Hindlimb muscle (tissue), 1 donor: ENCODE data around the gene PTER. TPM values are rescaled to one million over a fixed set of nuclear protein-coding genes. Genes with fewer than 3 reads are reported as not detected.

Experiments used
- DNase-seq: peaks from one replicate; pipeline ENCODE4 v3.0.0-alpha.2; 2013
- polyA plus RNA-seq: library from polyadenylated mRNA; unstranded; fragments of 120-200 nt; gene quantifications from one replicate; pipeline ENCODE4 v1.2.1, GENCODE V29; 2013; ENCODE audit not compliant: insufficient read length

Gene PTER
- polyA plus RNA-seq, 1 donor: 7.1 TPM

GRCh38 chr10:16470747-16471146 lies 33.9 kb downstream of the PTER start:
- DNase-seq: no peak

DNA sequence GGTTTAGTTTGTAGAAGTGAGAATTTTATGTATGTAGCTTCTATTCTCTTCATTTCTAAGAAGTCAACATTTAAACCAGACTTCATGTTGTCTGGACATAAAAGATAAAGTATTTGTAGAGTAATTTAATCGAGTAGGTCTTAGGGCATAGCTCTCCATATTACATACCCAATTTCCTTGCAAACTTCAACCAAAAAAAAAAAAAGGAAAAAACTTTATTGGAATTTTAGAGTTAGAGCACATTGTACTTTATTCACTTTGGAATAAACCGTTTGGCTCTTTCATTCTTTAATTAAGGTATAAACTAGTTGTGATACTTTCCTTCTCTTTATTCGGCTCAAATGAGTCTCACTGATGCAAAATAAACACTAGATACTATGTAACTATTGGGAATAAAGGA lies 36.0 kb downstream of the PTER start:
- DNase-seq: no peak

GRCh38 chr10:16477757-16478156 lies 40.9 kb downstream of the PTER start:
- no peak for DNase-seq

GRCh38 chr10:16478801-16479200 lies 42.0 kb downstream of the PTER start:
- no peak for DNase-seq

- no peak for DNase-seq
Measured at GRCh38 chr10:16481052-16481728, 44.4 kb downstream of the PTER start.

DNA sequence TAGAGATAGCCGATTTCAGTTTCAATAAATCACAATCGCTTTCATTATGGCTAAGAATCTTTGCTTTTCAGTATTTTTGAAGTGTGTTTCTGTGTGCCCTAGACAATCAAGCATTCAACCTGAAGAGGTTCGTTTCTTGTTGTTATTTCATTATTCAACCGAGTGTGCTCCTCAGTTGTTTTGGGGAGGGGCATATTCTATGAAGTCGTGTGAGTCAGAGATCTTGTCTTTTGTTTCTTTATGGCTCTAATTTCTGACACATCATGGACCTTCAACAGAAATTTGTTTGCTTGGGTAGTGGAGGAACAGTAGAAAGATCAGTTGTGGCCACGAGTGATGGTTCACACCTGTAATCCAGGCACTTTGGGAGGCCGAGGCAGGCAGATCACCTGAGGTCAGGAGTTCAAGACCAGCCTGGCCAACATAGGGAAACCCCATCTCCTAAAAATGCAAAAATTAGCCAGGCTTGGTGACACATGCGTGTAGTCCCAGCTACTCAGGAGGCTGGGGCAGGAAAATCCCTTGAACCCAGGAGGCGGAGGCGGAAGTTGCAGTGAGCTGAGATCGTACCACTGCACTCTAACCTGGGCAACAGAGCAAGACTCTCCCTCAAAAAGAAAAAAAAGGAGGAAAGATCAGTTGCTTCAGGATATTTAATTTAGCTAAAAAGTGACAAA lies 46.6 kb downstream of the PTER start:
- no peak for DNase-seq

- DNase-seq: no peak
Measured at GRCh38 chr10:16490511-16490910, 53.7 kb downstream of the PTER start.

GRCh38 chr10:16491933-16492332 lies 55.1 kb downstream of the PTER start:
- DNase-seq: no peak

DNA sequence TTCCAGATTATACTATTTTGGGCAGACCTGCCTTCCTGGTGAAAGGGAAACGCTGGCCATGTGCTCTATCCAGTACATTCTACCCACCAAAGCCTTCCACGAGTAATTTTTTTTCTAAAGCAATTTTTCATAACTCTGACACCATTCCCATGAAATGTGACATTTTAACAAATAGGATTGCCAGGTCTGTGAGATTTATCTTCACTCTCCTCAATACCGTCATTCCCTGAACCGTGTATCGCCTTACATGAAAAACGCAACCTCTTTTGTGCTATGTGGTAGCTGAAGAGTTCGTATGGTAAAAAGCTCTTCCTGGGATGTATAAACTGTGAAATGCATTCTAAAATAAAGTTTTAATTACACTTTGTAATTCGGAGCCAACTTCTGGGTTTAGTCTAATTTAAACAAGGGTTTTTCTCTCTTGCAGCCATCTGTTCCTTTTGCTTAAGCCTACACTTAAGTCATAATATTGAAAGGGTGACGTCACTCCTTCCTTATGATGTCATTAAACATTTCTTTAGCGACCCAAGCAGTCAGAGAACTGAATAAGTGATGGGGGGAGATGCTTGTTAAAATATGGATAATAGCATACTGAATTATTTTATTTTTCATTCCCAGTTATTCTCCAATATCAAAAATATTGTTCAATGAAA lies 57.2 kb downstream of the PTER start:
- DNase-seq: no peak

DNA sequence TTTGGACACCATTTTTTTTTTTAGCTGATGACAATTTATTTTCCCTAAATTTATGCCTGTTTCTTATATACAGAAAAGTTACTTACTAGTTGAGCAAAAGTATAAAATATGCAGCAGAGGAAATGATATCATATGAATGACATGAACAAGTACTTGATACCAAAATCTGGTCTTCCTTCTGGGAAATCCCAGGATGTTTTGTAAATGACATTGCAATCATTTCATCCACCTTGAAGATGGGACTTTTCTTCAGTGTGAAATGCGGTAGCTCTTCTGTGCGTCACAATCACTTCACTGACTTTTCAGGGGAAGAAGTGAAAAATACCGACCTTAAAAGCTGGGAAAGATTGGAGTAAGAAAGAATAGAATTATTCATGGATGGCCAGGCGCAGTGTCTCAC lies 61.1 kb downstream of the PTER start:
- no peak for DNase-seq

GRCh38 chr10:16505161-16505560 lies 68.4 kb downstream of the PTER start:
- no peak for DNase-seq

- DNase-seq: no peak
Measured at GRCh38 chr10:16509996-16510395, 73.2 kb downstream of the PTER start.

DNA sequence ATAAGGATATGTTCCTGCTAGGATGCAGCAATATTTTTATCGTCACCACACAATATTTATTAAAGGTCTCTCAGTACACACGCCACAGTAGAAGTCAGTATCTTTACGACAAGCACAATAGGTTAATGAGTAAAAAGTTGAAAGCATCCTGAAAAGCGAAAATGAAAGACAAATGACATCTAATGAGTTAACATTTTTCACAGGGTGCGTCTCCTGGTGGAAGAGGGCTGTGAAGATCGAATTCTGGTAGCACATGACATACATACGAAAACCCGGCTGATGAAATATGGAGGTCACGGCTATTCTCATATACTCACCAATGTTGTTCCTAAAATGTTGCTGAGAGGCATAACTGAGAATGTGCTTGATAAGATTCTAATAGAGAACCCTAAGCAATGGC lies 74.0 kb downstream of the PTER start:
- DNase-seq: no peak

DNA sequence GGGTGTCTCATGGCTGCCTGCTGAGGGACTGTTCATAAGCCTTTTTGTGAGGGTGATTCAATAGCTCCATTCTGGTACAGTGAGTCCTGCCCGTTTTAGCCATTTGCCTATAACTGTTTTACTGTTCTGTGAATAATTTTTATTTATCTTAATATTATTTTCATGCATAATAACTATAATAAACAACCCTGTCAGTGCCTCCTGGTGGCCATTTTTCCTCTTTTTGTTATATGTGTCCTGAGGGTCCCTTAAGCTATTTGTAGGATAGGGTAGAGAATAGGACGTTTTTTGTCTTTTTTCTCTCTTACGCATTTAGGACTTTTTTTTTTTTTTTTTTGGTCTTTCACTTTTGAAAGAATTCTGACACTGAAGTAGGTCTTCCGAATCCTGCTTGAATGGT lies 82.0 kb downstream of the PTER start:
- no peak for DNase-seq

DNA sequence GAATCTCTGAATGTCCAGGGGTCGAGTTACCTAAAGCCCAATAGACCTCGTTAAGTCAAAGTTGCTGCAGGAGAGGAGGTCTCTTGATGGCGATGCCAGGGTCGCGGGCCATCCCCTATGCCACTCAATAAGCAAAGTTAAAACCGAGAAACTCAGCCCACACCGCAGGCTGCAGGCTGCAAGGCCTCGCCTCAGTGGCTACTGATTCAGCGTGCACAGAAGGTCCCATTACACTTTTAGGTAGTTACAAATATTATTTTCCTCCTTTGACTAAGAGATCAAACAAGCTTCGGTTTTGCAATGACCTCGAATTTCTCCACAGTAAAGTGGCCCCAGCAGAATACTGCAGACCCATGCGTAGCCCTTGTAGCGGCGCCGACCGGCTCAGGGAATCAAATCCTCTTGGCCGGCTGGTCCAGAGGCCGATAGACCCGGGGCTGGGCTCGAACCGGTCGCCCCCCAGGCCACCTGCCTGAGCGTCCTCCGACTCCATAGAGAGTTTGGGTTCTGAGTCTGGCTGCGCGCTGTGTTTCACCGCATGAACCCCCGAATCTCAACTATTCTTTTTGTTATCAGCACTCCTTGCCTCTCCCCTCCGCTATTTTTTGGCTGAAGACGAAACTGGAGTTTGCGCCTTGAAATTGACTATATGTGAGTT lies 82.6 kb downstream of the PTER start:
- DNase-seq: no peak

DNA sequence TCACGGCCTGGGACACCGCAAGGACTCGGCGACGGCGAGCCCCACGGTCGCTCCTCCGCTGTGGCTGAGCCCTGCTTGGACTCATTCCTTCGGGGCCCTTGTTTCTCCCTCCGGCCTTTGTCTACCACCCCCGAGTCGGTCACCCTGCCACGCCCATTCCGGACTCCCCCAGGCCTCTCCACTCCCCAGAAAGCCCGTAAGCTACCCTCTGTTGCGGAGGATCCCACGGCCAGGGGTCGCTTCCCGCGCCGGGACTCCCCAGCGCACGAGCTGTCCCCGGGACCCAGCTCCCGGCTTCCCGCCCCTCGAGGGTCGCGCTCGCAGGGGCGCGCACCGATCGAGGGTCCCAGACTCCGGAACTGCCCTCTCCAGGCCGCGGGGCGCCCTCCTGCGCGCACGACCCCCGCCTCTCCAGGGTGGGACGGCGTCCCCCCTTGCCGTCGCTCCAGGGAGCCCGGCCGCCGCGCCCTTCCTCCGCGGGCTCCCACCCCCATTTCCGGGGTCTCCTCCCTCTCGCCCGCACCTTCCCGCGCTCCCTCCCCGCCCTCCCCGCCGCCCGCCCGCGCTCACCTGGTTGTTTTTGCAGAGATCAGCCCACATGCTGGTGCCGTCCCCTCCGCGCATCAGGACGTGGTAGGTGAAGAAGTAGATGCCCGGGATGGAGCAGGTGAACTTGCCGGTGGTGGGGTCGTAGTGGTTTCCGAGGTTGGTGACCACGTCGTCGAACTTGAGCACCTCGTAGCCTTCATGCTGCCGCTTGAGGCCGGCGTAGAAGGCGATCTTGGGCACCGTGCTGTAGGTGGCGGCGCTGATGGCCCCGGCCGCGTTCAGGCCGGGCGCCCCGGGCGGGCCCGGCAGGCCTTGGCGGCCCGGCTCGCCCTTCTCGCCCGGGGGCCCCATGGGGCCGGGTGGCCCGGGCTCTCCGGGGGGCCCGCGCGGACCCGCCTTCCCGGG lies 83.4 kb downstream of the PTER start:
- no peak for DNase-seq

- no peak for DNase-seq
Measured at GRCh38 chr10:16520900-16521299, 84.1 kb downstream of the PTER start.

DNA sequence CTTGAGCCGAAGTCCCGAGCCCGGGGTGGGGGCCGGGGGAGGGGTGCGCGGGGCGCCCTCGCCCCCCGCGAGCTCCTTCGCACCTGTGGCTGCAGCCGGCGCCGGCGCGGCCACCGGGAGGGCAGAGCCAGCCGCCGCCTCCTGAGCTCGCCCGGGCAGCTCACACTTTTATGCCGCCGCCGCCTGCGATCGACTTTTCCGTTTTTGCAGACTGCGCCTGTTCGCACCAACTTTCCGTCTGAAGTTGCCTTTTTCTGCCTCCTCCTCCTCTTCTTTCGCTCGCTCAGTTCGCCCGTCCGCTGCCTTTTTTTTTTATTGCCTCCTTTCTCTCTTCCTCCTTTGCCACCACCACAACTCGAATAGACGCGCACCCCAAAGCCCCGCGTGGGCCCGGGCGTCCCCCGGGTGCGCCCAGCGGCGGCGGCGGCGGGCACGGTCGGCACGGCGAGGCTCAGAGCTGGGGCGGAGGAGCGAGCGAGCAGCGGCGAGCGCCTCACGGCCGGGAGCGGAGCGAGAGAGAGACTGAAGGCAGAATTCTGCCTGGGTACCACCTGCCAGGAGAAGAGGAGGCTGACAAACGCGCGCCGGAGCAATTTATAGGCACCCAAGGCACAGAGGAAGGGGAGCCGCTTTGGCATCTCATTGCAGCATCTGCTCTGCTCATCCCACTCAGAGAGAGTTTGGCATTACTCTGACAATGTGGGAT lies 84.7 kb downstream of the PTER start, which contains the start of gene C1QL3:
Gene C1QL3, minus strand, starts transcription at position 569 of the 706 bp plus-strand sequence. CDS start 814 bp downstream, outside the sequence.
- DNase-seq: no peak

- no peak for DNase-seq
Measured at GRCh38 chr10:16527452-16527851, 90.6 kb downstream of the PTER start.

DNA sequence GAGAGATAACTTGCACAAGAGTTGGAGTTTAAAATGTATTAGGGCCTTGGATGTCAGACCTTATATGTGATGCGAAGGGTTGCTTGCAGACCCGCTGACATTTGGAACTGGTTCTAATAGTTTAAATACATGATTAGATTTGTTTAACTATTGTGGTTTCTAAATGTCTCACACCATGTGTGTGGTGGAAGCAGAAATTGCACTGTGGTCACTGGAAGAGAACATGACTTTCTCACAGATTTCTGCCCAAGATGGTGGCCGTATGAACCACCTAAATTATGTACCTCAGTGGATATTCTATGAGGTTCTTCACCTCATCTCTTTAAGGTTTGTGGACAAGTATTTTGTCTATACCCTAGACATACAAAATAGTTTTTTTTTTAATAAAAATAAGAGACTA lies 93.0 kb downstream of the PTER start:
- DNase-seq: no peak

GRCh38 chr10:16536155-16536554 lies 99.3 kb downstream of the PTER start:
- DNase-seq: no peak
